Activated B cell treated with CpG ODN at 0.5 μM for 24 hours (primary cell): Measurements from ENCODE around the gene VAT1L. TPM values are rescaled to one million over a fixed set of nuclear protein-coding genes. Genes with fewer than 3 reads are reported as not detected.
"Not testable (repeated sequence)": the region's sequence is repeated elsewhere in the genome, so short reads cannot be mapped to it uniquely, and the experiment has no call there.

Source experiments
- ATAC-seq: fragments of 200-7000 bp; cut with Tn5 transposase; one replicate; pipeline ENCODE4 v1.10.0; 2021; ENCODE audit warnings: low read depth, mild to moderate bottlenecking, moderate library complexity
- CTCF ChIA-PET: fragments of 350-600 bp; sonication (Branson Sonifier 250); formaldehyde crosslinking; loops from one replicate; lab custom pipeline; 2021; ENCODE audit warnings: antibody characterized with exemption; lab: Charles Lee
- POLR2A ChIA-PET: fragments of 350-600 bp; sonication (Branson Sonifier 250); formaldehyde crosslinking; loops from one replicate; lab custom pipeline; 2021; ENCODE audit warnings: antibody characterized with exemption; lab: Charles Lee
- DNase-seq: peaks from one replicate; pipeline ENCODE4 v3.0.0; 2022
- H3K27ac Mint-ChIP-seq: one replicate; pipeline ENCODE4 v1.8.0; 2020; ENCODE audit warnings: mixed read lengths
- H3K27me3 Mint-ChIP-seq: one replicate; pipeline ENCODE4 v1.8.0; 2021; ENCODE audit warnings: mixed read lengths
- H3K36me3 Mint-ChIP-seq: one replicate; pipeline ENCODE4 v1.8.0; 2021; ENCODE audit warnings: low read depth, mixed read lengths
- H3K4me1 Mint-ChIP-seq: one replicate; pipeline ENCODE4 v1.8.0; 2021; ENCODE audit warnings: mixed read lengths
- H3K4me3 Mint-ChIP-seq: one replicate; pipeline ENCODE4 v1.8.0; 2020; ENCODE audit warnings: mild to moderate bottlenecking, mixed read lengths
- H3K9me3 Mint-ChIP-seq: one replicate; pipeline ENCODE4 v1.8.0; 2020; ENCODE audit warnings: mixed read lengths
- intact Hi-C: fragments of 100-400 bp; cut with micrococcal nuclease; formaldehyde crosslinking; loops from one replicate; pipeline ENCODE4 v1.15.1; 2024
- total RNA-seq: library from RNA; stranded (reverse); gene quantifications from 2 replicates; pipeline ENCODE4 v1.2.3, GENCODE V29; 2022
- TF ChIP-seq, protein P1 (sequence below): fragments of 200-600 bp; IDR thresholded peaks from one replicate; pipeline ENCODE4 v1.8.0; 2022; ENCODE audit warnings: antibody characterized with exemption, mild to moderate bottlenecking

VAT1L gene
- total RNA-seq, 1 donor from 2014 or later = not detected

DNA sequence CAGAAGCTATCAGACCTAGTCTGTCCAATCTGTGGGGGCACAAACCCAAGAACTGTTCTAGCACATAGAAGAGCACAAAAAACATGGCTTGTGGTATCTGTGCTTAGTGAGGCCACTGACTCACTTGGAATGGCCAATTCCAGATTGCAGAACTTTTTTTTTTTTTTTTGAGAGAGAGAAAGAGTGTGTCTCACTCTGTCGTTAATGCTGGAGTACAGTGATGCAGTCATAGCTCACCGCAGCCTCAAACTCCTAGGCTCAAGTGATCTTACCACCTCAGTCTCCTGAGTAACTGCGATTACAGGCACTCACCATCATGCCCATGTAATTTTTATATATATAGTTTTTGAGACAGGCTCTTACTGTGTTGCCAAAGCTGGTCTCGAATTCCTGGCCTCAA, 156.8 kb downstream of the VAT1L start:
- CTCF ChIA-PET = interaction anchor here (0.6 kb wide), 1 partner anchor 61 kb away, joined by 3 read pairs; no protein-coding TSS in a partner anchor
- POLR2A ChIA-PET = no interaction called here
- intact Hi-C loops = no loop called here

DNA sequence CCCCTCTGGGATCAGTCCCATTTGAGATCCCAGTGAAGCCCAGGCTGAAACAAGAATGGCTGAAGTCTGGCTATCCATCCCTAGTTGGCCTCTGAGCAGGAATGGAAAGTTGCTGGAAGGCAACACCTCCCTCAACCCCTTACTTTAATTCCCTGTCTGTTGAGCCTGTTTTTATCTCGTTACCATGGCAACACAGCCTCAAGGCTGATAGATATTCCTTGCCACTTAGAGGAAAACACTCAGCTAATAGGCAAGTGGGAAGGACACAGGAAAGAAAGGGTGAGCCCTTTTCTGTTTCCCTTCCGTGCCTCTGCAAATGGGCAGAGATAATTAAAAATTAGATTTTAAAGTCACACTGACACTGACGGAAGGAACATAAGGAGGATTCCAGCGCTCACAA, 158.5 kb downstream of the VAT1L start:
- H3K9me3 Mint-ChIP-seq = peaks cover 4% of the 10 kb centered on the region
- intact Hi-C loops = no loop called here
- TF ChIP-seq, protein P1, sequence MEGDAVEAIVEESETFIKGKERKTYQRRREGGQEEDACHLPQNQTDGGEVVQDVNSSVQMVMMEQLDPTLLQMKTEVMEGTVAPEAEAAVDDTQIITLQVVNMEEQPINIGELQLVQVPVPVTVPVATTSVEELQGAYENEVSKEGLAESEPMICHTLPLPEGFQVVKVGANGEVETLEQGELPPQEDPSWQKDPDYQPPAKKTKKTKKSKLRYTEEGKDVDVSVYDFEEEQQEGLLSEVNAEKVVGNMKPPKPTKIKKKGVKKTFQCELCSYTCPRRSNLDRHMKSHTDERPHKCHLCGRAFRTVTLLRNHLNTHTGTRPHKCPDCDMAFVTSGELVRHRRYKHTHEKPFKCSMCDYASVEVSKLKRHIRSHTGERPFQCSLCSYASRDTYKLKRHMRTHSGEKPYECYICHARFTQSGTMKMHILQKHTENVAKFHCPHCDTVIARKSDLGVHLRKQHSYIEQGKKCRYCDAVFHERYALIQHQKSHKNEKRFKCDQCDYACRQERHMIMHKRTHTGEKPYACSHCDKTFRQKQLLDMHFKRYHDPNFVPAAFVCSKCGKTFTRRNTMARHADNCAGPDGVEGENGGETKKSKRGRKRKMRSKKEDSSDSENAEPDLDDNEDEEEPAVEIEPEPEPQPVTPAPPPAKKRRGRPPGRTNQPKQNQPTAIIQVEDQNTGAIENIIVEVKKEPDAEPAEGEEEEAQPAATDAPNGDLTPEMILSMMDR = no peak
- no peak overlapping the region for H3K27ac Mint-ChIP-seq
- H3K36me3 Mint-ChIP-seq = no peaks in the 10 kb centered on the region
- H3K4me1 Mint-ChIP-seq = no peaks in the 10 kb centered on the region
- POLR2A ChIA-PET = no interaction called here
- DNase-seq = no peak
- CTCF ChIA-PET = no interaction called here
- ATAC-seq = no peak
- peaks cover 9% of the 10 kb centered on the region for H3K27me3 Mint-ChIP-seq
- no peak overlapping the region for H3K4me3 Mint-ChIP-seq

More for the DNA sequence above, 156.8 kb downstream of the VAT1L start:
- TF ChIP-seq, protein P1 = no peak
- H3K4me1 Mint-ChIP-seq = no peaks in the 10 kb centered on the region
- peaks cover 6% of the 10 kb centered on the region for H3K9me3 Mint-ChIP-seq
- H3K27ac Mint-ChIP-seq = no peak overlapping the region
- ATAC-seq (no peak), DNase-seq (no peak)
- H3K27me3 Mint-ChIP-seq = peaks cover 6% of the 10 kb centered on the region
- no peak overlapping the region for H3K4me3 Mint-ChIP-seq
- no peaks in the 10 kb centered on the region for H3K36me3 Mint-ChIP-seq

DNA sequence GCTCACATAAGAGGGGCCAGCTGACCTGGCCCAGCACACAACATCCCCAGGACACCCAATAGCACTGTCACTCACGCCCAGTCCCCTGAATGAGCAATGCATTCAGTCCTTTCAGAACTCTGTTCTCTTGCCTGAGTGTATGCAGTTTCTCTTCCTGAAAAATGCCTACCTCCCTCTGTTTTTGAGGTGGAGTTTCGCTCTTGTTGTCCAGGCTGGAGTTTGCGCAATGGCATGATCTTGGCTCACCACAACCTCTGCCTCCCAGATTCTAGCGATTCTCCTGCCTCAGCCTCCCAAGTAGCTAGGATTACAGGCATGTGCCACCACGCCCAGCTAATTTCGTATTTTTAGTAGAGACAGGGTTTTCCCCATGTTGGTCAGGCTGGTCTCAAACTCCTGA, 159.2 kb downstream of the VAT1L start:
- H3K27me3 Mint-ChIP-seq, H3K36me3 Mint-ChIP-seq, H3K4me3 Mint-ChIP-seq, DNase-seq, intact Hi-C loops, H3K4me1 Mint-ChIP-seq, ATAC-seq, H3K27ac Mint-ChIP-seq, POLR2A ChIA-PET, H3K9me3 Mint-ChIP-seq, CTCF ChIA-PET: not testable (repeated sequence)

DNA sequence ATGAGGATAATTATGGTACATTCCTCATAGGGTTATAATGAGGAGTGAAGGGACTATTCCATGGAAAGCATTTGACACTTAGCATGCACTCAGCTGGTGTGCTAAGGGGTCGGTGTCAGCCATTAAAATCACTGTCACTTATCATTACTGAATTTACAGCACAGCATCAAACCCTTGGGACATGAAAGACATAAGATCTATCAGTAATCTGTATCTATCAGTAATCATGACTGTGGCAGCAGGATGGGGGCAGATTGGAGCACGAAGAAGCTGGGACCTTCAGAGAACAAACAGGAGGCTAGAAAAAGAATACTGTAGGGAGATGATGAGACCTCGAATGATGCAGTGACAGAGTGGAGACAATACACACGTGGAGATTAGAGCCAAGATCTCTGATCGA, 160.5 kb downstream of the VAT1L start:
- ChIA-PET POLR2A (no interaction called here), CTCF (no interaction called here)
- TF ChIP-seq, protein P1 = no peak
- peaks cover 9% of the 10 kb centered on the region for H3K27me3 Mint-ChIP-seq
- ATAC-seq = no peak
- H3K9me3 Mint-ChIP-seq = no peaks in the 10 kb centered on the region
- no peak overlapping the region for H3K4me3 Mint-ChIP-seq
- H3K36me3 Mint-ChIP-seq = no peaks in the 10 kb centered on the region
- DNase-seq = no peak
- H3K27ac Mint-ChIP-seq = no peak overlapping the region
- intact Hi-C loops = no loop called here
- no peaks in the 10 kb centered on the region for H3K4me1 Mint-ChIP-seq

DNA sequence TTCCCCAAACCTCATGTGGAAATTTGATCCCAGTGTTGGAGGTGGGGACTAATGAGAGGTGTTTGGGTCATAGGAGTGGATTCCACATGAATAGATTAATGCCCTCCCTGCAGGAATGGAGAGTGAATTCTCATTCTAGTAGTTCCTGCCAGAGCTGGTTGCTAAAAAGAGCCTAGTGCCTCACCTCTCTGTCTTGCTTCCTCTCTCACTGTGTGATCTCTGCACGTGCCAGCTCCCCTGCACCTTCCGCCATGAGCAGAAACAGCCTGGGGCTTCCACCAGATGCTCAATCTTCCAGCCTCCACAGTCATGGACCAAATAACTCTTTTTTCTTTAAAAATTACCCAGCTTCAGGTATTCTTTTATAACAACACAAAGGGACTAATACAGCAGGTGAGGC, 161.1 kb downstream of the VAT1L start:
- peaks cover 9% of the 10 kb centered on the region for H3K27me3 Mint-ChIP-seq
- no peaks in the 10 kb centered on the region for H3K4me1 Mint-ChIP-seq
- DNase-seq (no peak), ATAC-seq (no peak)
- H3K4me3 Mint-ChIP-seq = no peak overlapping the region
- H3K27ac Mint-ChIP-seq = no peak overlapping the region
- CTCF ChIA-PET = no interaction called here
- intact Hi-C loops = no loop called here
- no peaks in the 10 kb centered on the region for H3K9me3 Mint-ChIP-seq
- H3K36me3 Mint-ChIP-seq = no peaks in the 10 kb centered on the region
- TF ChIP-seq, protein P1 = no peak
- POLR2A ChIA-PET = no interaction called here

DNA sequence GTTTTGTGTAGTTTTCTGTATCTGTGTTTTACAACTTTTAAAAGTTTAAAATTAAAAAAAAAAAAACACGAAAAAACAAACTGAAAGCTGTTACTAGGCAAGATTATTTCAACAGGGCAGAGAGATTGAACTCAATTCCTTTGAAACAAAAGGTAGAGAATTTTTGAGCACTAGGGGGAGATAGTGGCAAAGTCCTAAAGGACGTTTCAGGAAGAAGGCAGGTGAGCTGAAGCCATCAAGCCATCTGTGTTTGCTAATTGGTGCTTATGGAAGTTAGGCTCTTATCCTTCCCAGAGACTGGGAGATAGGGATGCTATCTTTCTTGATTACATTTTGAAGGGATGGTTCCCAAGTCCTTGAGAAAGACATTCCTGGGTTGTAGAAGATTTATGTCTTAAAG, 163.4 kb downstream of the VAT1L start:
- Mint-ChIP-seq H3K9me3 (no peaks in the 10 kb centered on the region), H3K27me3 (peaks cover 9% of the 10 kb centered on the region), H3K36me3 (no peaks in the 10 kb centered on the region), H3K4me1 (no peaks in the 10 kb centered on the region), H3K4me3 (no peak overlapping the region), H3K27ac (no peak overlapping the region)
- TF ChIP-seq, protein P1 = no peak
- POLR2A ChIA-PET = no interaction called here
- DNase-seq = no peak
- no peak for ATAC-seq
- CTCF ChIA-PET = no interaction called here
- intact Hi-C loops = no loop called here
